ENCODE measurements around the gene CCNI.
"Not testable (repeated sequence)": the region's sequence is repeated elsewhere in the genome, so short reads cannot be mapped to it uniquely, and the experiment has no call there.

The CCNI gene

DNA sequence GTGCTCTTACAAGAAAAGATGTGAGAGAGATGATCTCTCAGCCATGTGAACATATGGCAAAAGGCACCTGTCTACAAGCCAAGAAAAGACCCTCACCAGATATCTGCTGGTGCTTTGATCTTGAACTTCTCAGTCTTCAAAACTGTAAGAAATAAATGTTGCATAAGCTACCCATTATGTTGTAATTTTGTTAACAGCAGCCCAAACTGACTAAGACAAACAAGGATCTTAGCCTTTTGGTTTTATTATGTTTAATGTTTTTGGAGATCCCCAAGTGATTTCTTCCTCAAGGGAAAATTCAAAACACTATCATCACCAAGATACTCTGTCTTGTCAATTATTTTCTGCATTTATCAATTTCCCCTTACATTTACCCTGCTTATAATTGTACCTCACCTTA, 21.8 kb upstream of the CCNI start:
- H3K4me3 ChIP-seq (ENCODE audit: low read depth, low read length): no peak overlapping the region
- in situ Hi-C loops (cut with HindIII; ENCODE audit: low sequenced_read_pairs): no loop called here
- TF ChIP-seq, protein P1, sequence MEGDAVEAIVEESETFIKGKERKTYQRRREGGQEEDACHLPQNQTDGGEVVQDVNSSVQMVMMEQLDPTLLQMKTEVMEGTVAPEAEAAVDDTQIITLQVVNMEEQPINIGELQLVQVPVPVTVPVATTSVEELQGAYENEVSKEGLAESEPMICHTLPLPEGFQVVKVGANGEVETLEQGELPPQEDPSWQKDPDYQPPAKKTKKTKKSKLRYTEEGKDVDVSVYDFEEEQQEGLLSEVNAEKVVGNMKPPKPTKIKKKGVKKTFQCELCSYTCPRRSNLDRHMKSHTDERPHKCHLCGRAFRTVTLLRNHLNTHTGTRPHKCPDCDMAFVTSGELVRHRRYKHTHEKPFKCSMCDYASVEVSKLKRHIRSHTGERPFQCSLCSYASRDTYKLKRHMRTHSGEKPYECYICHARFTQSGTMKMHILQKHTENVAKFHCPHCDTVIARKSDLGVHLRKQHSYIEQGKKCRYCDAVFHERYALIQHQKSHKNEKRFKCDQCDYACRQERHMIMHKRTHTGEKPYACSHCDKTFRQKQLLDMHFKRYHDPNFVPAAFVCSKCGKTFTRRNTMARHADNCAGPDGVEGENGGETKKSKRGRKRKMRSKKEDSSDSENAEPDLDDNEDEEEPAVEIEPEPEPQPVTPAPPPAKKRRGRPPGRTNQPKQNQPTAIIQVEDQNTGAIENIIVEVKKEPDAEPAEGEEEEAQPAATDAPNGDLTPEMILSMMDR (IDR thresholded peaks at IDR 0.05; ENCODE audit: low read depth, low read length): no peak
- no peak for DNase-seq (ENCODE audit: low read depth, low spot score)

DNA sequence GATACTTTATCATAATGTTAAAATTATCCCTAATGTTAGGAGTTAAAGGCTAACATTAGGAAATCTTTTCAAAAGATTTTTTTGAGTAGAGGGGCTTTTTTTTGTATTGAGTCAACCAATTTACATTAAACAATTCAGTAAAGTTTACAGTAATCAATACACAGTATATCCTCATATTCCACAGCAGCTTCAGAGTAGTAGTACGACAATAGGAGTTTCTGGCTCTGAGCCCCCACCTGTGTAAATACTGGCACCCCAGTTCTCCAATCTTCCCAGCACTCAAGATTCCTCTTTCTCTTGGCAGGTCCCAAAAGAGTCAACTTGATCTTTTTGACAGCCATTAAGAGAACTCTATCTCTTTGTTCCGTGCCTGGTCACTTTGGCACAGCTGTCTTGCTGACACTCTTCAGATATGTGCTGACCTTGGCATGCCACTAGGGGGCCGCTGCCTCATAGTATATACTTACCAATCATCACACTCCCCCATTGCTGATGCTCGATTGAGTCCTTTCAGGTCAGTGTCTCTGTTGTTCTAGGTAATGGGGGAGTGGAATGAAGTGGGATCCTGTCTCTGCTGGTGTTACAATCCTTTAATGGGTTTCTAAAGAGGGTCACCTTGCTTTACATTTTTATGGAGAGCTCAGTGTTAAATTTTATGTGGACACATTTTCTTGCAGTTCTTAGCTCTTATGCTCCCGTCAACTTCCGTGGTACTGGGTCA, 19.5 kb upstream of the CCNI start:
- in situ Hi-C loops (cut with HindIII; ENCODE audit: low sequenced_read_pairs): no loop called here
- no peak overlapping the region for H3K4me3 ChIP-seq (ENCODE audit: low read depth, low read length)
- TF ChIP-seq, protein P1 (IDR thresholded peaks at IDR 0.05; ENCODE audit: low read depth, low read length): peak; percentile 94
- peak; percentile 63 for DNase-seq (ENCODE audit: low read depth, low spot score)

DNA sequence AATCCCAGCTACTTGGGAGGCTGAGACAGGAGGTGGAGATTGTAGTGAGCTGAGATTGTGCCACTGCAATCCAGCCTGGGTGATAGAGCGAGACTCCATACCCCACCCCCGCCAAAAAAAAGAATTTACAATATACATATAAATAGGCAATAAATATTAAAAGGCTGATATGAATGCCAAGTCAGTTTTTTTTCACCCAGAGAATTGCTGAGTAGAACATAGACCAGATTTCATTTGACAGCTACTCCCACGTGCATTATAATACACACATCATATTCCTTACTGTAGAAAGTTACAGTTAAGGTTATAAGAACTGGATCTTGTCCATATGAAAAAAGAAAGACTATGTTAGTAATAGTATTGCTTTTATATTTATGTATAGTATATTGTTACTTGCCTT, 18.7 kb upstream of the CCNI start:
- TF ChIP-seq, protein P1 (IDR thresholded peaks at IDR 0.05; ENCODE audit: low read depth, low read length): no peak
- in situ Hi-C loops (cut with HindIII; ENCODE audit: low sequenced_read_pairs): no loop called here
- DNase-seq (ENCODE audit: low read depth, low spot score): no peak
- no peak overlapping the region for H3K4me3 ChIP-seq (ENCODE audit: low read depth, low read length)

DNA sequence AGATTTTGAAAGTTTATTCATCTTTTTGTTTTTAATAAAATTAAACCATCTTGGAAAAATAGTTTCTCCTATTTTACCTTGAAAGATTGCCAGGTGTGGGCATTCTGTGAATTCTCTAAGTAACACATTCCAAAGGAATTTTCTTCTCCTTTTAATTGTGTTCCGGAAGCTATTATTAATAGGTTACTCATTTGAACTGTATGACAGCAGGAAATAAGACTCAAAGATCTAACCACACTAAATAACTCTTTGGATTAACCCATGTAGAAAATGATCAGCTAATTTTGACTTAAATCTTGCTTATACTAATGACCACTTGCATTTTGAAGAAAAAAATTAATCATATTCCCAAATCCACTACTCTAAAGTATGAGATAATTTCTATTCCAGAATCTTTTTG, 17.6 kb upstream of the CCNI start:
- DNase-seq (ENCODE audit: low read depth, low spot score): peak; percentile 22
- in situ Hi-C loops (cut with HindIII; ENCODE audit: low sequenced_read_pairs): no loop called here
- TF ChIP-seq, protein P1 (IDR thresholded peaks at IDR 0.05; ENCODE audit: low read depth, low read length): no peak
- H3K4me3 ChIP-seq (ENCODE audit: low read depth, low read length): no peak overlapping the region

DNA sequence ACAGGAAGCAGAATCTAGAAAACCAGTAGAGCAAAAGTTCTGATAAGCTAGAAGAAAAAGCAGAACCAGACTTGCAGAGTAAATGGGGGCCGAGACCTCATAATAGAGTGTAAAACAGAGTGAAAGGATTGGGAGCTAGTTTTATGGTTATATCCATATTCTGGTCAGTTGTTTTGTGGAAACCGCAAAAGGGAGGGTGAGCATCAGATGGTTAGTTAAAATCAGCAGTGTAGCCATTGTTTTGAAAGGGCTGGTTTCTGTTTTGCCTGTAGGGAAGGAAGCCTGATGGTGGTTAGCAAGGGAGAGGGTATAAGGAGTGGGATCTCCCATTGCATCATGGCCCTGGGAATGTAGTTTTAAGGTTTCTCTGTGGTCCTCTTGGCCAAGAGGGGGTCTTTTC, 17.2 kb upstream of the CCNI start:
- DNase-seq (ENCODE audit: low read depth, low spot score): peak; percentile 35
- in situ Hi-C loops (cut with HindIII; ENCODE audit: low sequenced_read_pairs): no loop called here
- H3K4me3 ChIP-seq (ENCODE audit: low read depth, low read length): no peak overlapping the region
- TF ChIP-seq, protein P1 (IDR thresholded peaks at IDR 0.05; ENCODE audit: low read depth, low read length): no peak

DNA sequence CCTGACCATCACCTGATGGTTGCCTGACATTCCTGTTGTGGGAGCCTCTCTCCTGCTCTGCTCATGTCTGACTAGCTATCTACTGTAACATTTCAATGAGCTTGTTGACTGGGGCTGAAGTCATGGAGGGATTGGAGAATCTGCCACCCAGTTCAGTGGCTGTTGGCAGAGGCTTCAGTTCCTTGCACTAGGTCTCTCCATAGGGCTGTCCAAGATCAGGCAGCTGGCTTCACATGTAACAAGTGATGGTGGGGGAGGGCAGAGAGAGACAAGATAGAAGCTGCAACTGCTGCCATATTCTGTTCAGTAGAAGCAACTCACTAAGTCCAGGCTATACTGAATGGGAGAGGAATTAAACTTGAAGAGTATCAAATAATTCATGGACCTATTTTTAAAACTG, 14.1 kb upstream of the CCNI start:
- in situ Hi-C loops (cut with HindIII; ENCODE audit: low sequenced_read_pairs): no loop called here
- DNase-seq (ENCODE audit: low read depth, low spot score): no peak
- TF ChIP-seq, protein P1 (IDR thresholded peaks at IDR 0.05; ENCODE audit: low read depth, low read length): no peak
- no peak overlapping the region for H3K4me3 ChIP-seq (ENCODE audit: low read depth, low read length)

DNA sequence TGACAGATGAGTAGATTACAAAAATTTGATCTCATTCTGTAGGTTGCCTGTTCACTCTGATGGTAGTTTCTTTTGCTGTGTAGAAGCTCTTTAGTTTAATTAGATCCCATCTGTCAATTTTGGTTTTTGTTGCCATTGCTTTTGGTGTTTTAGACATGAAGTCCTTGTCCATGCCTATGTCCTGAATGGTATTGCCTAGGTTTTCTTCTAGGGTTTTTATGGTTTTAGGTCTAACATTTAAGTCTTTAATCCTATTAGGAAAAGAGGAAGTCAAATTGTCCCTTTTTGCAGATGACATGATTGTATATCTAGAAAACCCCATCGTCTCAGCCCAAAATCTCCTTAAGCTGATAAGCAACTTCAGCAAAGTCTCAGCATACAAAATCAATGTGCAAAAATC, 11.2 kb upstream of the CCNI start:
- DNase-seq (ENCODE audit: low read depth, low spot score); in situ Hi-C loops (cut with HindIII; ENCODE audit: low sequenced_read_pairs); H3K4me3 ChIP-seq (ENCODE audit: low read depth, low read length): not testable (repeated sequence)

Measured in astrocyte of the spinal cord (primary cell).